ENCODE results near the gene PLCL2.

PLCL2 gene

DNA sequence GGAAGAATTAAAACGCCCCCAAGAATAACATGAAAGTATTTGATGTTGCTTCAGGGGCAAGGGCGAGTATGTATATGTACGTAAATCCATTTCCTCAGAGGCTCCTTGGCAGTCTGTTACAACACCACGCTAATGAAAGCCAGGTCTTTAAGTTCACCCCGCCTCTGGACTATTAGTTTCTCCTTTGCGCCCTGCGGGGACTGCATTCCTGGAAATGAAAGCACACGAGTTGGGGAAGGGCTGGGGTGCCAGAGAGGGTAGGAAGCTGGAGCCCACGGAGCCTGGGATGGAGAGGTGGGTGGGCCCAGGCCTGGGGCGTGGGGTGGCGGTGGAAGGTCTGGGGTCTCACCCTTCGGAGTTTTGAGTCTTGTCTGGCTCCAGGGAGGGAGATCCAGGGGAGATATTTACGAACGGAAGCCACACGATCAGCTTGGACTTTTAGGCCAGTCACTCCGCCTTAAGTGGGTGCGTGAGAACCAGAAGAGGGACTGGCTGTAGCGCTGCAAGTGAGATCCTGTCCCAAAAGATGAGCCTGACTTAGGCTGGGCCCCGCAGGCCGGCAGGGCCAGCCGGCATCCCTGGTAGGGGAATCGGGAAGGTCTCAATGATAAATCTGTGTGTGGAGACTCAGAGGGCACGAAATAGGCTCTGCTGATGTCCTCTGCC is 1.6 kb upstream of the PLCL2 start:
- Histone ChIP-seq H3K4me3 (IDR thresholded peaks at IDR 0.05; ENCODE audit: insufficient read depth, low read depth, low read length) (no peak overlapping the region), H4K20me1 (ENCODE audit: insufficient read depth) (no peaks in the 10 kb centered on the region), H3K27me3 (ENCODE audit: insufficient read depth, low read depth) (no peaks in the 10 kb centered on the region), H2AFZ (ENCODE audit: low read depth) (no peak overlapping the region), H3K27ac (no peak overlapping the region), H3K79me2 (ENCODE audit: insufficient read depth, low read depth) (peaks cover 32% of the 10 kb centered on the region), H3K36me3 (ENCODE audit: insufficient read depth) (no peaks in the 10 kb centered on the region), H3K9ac (no peak overlapping the region), H3K4me2 (no peak overlapping the region), H3K4me1 (ENCODE audit: low read depth, poor library complexity, severe bottlenecking) (peaks cover 10% of the 10 kb centered on the region)
- TF ChIP-seq, protein P1, sequence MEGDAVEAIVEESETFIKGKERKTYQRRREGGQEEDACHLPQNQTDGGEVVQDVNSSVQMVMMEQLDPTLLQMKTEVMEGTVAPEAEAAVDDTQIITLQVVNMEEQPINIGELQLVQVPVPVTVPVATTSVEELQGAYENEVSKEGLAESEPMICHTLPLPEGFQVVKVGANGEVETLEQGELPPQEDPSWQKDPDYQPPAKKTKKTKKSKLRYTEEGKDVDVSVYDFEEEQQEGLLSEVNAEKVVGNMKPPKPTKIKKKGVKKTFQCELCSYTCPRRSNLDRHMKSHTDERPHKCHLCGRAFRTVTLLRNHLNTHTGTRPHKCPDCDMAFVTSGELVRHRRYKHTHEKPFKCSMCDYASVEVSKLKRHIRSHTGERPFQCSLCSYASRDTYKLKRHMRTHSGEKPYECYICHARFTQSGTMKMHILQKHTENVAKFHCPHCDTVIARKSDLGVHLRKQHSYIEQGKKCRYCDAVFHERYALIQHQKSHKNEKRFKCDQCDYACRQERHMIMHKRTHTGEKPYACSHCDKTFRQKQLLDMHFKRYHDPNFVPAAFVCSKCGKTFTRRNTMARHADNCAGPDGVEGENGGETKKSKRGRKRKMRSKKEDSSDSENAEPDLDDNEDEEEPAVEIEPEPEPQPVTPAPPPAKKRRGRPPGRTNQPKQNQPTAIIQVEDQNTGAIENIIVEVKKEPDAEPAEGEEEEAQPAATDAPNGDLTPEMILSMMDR (conservative IDR thresholded peaks at IDR 0.05; ENCODE audit: low read depth, low read length): no peak

DNA sequence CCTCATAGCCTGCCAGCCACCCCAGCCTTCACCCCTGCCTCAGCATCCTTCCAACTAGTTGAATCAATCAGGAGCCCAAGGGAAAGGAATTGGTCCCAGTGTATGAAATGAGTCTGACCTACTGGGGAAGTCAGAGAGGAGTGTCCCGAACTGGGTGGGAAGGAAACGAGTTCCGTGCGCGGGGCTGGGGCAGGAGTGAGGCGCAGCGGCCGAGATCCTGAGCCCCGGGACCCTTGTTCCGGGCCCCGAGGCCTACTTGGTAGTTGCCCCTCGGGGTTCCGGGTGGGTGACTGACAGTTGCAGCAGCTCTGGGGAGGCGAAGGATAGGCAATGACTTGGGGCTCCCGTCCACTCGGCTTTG is 1.1 kb upstream of the PLCL2 start:
- Histone ChIP-seq H2AFZ (ENCODE audit: low read depth) (peak overlapping the region; percentile 69; the same call in 1 of the 2 replicates), H3K27ac (no peak overlapping the region), H3K4me3 (IDR thresholded peaks at IDR 0.05; ENCODE audit: insufficient read depth, low read depth, low read length) (no peak overlapping the region), H4K20me1 (ENCODE audit: insufficient read depth) (no peaks in the 10 kb centered on the region), H3K79me2 (ENCODE audit: insufficient read depth, low read depth) (peaks cover 37% of the 10 kb centered on the region), H3K4me2 (no peak overlapping the region), H3K4me1 (ENCODE audit: low read depth, poor library complexity, severe bottlenecking) (peaks cover 10% of the 10 kb centered on the region), H3K9ac (no peak overlapping the region), H3K36me3 (ENCODE audit: insufficient read depth) (no peaks in the 10 kb centered on the region), H3K27me3 (ENCODE audit: insufficient read depth, low read depth) (no peaks in the 10 kb centered on the region)
- TF ChIP-seq, protein P1 (conservative IDR thresholded peaks at IDR 0.05; ENCODE audit: low read depth, low read length): no peak; the same call in 1 of the 2 replicates

DNA sequence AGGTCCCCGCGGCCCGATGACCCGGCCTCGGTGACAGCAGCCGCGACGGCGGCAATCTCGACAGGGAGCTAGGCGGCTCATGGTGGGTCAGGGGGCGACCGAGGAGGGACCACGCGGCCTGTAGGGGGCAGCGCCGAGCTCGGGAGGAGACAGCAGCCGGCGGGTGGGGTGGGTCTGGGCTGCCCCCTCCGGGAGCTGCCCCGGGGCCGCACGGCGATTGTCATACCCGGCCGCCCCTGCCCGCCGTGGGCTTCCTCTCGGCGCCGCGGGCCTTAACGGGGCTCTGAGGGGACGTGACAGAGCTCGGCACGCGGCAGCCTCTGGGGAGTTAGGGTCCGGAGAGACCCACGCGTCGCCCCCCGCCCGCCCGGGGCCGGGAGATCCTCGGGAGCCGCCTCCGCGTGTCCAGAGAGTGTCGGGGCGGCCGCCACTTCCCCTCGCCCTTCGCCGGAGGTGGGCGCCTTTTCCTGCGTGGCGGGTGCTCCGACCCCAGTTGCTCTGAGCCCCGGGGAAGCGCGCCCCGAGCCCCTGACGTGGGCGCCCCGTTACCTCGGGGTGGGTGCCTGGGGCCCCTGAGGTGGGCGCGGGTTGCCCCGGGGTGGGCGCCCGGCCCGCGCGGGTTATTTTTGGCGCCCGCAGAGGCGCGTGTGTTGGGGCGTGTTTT is 539 bp upstream of the PLCL2 start:
- peak overlapping the region; percentile 17; the same call in 1 of the 2 replicates for H3K4me2 ChIP-seq
- peak overlapping the region; percentile 85 for H3K9ac ChIP-seq
- H2AFZ ChIP-seq (ENCODE audit: low read depth): peak overlapping the region; percentile 69
- H3K4me3 ChIP-seq (IDR thresholded peaks at IDR 0.05; ENCODE audit: insufficient read depth, low read depth, low read length): no peak overlapping the region
- peak overlapping the region; percentile 73 for H3K27ac ChIP-seq
- peaks cover 42% of the 10 kb centered on the region for H3K79me2 ChIP-seq (ENCODE audit: insufficient read depth, low read depth)
- TF ChIP-seq, protein P1 (conservative IDR thresholded peaks at IDR 0.05; ENCODE audit: low read depth, low read length): peak; percentile 50; the same call in 1 of the 2 replicates
- H3K4me1 ChIP-seq (ENCODE audit: low read depth, poor library complexity, severe bottlenecking): peaks cover 12% of the 10 kb centered on the region
- H4K20me1 ChIP-seq (ENCODE audit: insufficient read depth): no peaks in the 10 kb centered on the region
- H3K27me3 ChIP-seq (ENCODE audit: insufficient read depth, low read depth): no peaks in the 10 kb centered on the region
- H3K36me3 ChIP-seq (ENCODE audit: insufficient read depth): no peaks in the 10 kb centered on the region

DNA sequence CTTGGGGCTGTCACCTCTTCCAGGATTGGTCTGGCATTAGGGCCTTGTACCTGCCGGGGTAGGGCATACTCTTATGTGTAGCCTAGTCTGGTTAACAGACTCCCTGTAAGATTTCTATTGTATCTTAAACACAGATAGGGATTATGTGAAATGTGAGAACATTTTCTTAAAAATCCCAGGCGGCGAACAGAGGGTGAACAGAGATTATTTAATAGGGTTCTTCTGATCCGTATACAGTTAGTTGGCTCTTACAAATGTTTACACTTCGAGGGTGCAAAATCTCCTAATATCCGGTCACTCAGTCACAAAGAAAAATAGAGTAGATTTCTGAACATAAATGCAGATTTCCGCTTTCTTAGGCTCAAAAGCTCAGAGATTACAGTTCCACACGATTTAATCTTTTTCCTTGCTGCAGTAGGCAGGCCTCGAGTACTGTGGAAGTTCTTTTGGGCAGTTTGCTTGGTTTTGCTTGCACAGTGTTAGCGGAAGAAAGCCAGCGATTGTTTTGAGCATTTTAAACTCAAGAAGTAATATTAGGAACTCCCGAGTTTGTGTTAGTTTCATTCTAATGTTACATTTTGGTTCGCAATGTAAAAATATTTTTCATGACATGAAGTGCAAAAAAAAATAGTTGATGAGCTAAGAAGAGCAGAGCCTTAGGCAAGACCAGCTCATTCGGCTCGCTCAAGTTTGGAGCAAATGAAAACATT is 993 bp downstream of the PLCL2 start:
- Histone ChIP-seq H3K4me3 (IDR thresholded peaks at IDR 0.05; ENCODE audit: insufficient read depth, low read depth, low read length) (peak overlapping the region; percentile 12), H3K79me2 (ENCODE audit: insufficient read depth, low read depth) (peaks cover 57% of the 10 kb centered on the region), H2AFZ (ENCODE audit: low read depth) (peak overlapping the region; percentile 17; the same call in 1 of the 2 replicates), H3K4me2 (peak overlapping the region; percentile 63), H3K36me3 (ENCODE audit: insufficient read depth) (no peaks in the 10 kb centered on the region), H3K27ac (peak overlapping the region; percentile 73), H4K20me1 (ENCODE audit: insufficient read depth) (no peaks in the 10 kb centered on the region), H3K4me1 (ENCODE audit: low read depth, poor library complexity, severe bottlenecking) (peaks cover 27% of the 10 kb centered on the region), H3K9ac (peak overlapping the region; percentile 85), H3K27me3 (ENCODE audit: insufficient read depth, low read depth) (no peaks in the 10 kb centered on the region)
- TF ChIP-seq, protein P1 (conservative IDR thresholded peaks at IDR 0.05; ENCODE audit: low read depth, low read length): no peak
